Measurements from ENCODE around the gene VPS35L. TPM values are rescaled to one million over a fixed set of nuclear protein-coding genes. Genes with fewer than 3 reads are reported as not detected.

Gene VPS35L
- total RNA-seq, 1 experiment from 2014 or later, result 55.5 TPM

- Mint-ChIP-seq H3K27me3 (ENCODE audit: insufficient read depth, unreplicated experiment) (no peaks in the 10 kb centered on the region), H3K4me3 (ENCODE audit: unreplicated experiment) (no peak overlapping the region), H3K9me3 (ENCODE audit: unreplicated experiment) (no peaks in the 10 kb centered on the region), H3K4me1 (ENCODE audit: insufficient read depth, unreplicated experiment) (no peaks in the 10 kb centered on the region), H3K36me3 (ENCODE audit: insufficient read depth, unreplicated experiment) (peaks cover 35% of the 10 kb centered on the region), H3K27ac (ENCODE audit: low read depth, unreplicated experiment) (no peak overlapping the region)
- DNase-seq (ENCODE audit: unreplicated experiment), result no peak
- ChIA-PET POLR2A (interaction anchor here (1.0 kb wide), 1 partner anchor 155 kb away, joined by 4 read pairs; no protein-coding TSS in a partner anchor), CTCF (interaction anchor here (1.3 kb wide), 1 partner anchor 9 kb away, joined by 3 read pairs; no protein-coding TSS in a partner anchor)
- no peak for TF ChIP-seq CTCF (IDR thresholded peaks at IDR 0.05; ENCODE audit: unreplicated experiment)
- no TSS peak for BruUV-seq (replicated peaks)
- intact Hi-C loops (cut with micrococcal nuclease), result no loop called here
Measured at GRCh38 chr16:19548144-19548543, 7.4 kb upstream of the VPS35L start.

- no peaks in the 10 kb centered on the region for H3K9me3 Mint-ChIP-seq (ENCODE audit: unreplicated experiment)
- no TSS peak for BruUV-seq (replicated peaks)
- no peaks in the 10 kb centered on the region for H3K27me3 Mint-ChIP-seq (ENCODE audit: insufficient read depth, unreplicated experiment)
- intact Hi-C loops (cut with micrococcal nuclease), result no loop called here
- H3K27ac Mint-ChIP-seq (ENCODE audit: low read depth, unreplicated experiment), result no peak overlapping the region
- POLR2A ChIA-PET, result interaction anchor here (1.2 kb wide), 1 partner anchor 25 kb away, joined by 3 read pairs; no protein-coding TSS in a partner anchor
- H3K4me1 Mint-ChIP-seq (ENCODE audit: insufficient read depth, unreplicated experiment), result no peaks in the 10 kb centered on the region
- no peak for TF ChIP-seq CTCF (IDR thresholded peaks at IDR 0.05; ENCODE audit: unreplicated experiment)
- H3K4me3 Mint-ChIP-seq (ENCODE audit: unreplicated experiment), result no peak overlapping the region
- CTCF ChIA-PET, result interaction anchor here (0.5 to 1.0 kb wide), 3 partner anchors 9 to 34 kb away, joined by 3 to 4 read pairs (median 4); no protein-coding TSS in a partner anchor
- DNase-seq (ENCODE audit: unreplicated experiment), result no peak
- H3K36me3 Mint-ChIP-seq (ENCODE audit: insufficient read depth, unreplicated experiment), result peaks cover 27% of the 10 kb centered on the region
Measured at GRCh38 chr16:19549673-19550072, 5.8 kb upstream of the VPS35L start.

- BruUV-seq (replicated peaks), result TSS peak; percentile 72
- H3K4me3 Mint-ChIP-seq (ENCODE audit: unreplicated experiment), result peak overlapping the region; percentile 90
- no peaks in the 10 kb centered on the region for H3K9me3 Mint-ChIP-seq (ENCODE audit: unreplicated experiment)
- H3K27ac Mint-ChIP-seq (ENCODE audit: low read depth, unreplicated experiment), result peak overlapping the region; percentile 96
- DNase-seq (ENCODE audit: unreplicated experiment), result peak; percentile 46
- no peaks in the 10 kb centered on the region for H3K27me3 Mint-ChIP-seq (ENCODE audit: insufficient read depth, unreplicated experiment)
- peaks cover 6% of the 10 kb centered on the region for H3K36me3 Mint-ChIP-seq (ENCODE audit: insufficient read depth, unreplicated experiment)
- TF ChIP-seq CTCF (IDR thresholded peaks at IDR 0.05; ENCODE audit: unreplicated experiment), result no peak
- intact Hi-C loops (cut with micrococcal nuclease), result loop anchor here (1.0 to 5.0 kb wide), 2 partner anchors 33 to 41 kb away; partner anchors contain the start of gene CCP110
- peaks cover 8% of the 10 kb centered on the region for H3K4me1 Mint-ChIP-seq (ENCODE audit: insufficient read depth, unreplicated experiment)
- ChIA-PET POLR2A (interaction anchor here (0.5 to 2.9 kb wide), 11 partner anchors 11 to 489 kb away, joined by 3 to 32 read pairs (median 7); partner anchors contain the start of genes CCP110, COQ7, GDE1 and IQCK), CTCF (interaction anchor here (0.6 to 5.9 kb wide), 25 partner anchors 8 to 1182 kb away, joined by 3 to 55 read pairs (median 4); partner anchors contain the start of genes CCP110, GPRC5B, IQCK and KNOP1)
Measured at GRCh38 chr16:19555938-19556771, 652 bp downstream of the VPS35L start.
